AG04450 (cell line): ENCODE results near the gene NFIX. TPM values are rescaled to one million over a fixed set of nuclear protein-coding genes. Genes with fewer than 3 reads are reported as not detected.

Source experiments
- CTCF ChIA-PET: fragments of 300-600, 350-600 bp; formaldehyde crosslinking; extraction: SDS; loops from one replicate; lab custom pipeline; 2022; ENCODE audit warnings: antibody characterized with exemption, inconsistent platforms; lab: Charles Lee
- POLR2A ChIA-PET: fragments of 350-600 bp; formaldehyde crosslinking; extraction: SDS; loops from one replicate; lab custom pipeline; 2021; ENCODE audit warnings: antibody characterized with exemption, inconsistent platforms; lab: Yijun Ruan, JAX
- DNase-seq: peaks from one replicate; pipeline ENCODE4 v3.0.0-alpha.2; 2011; ENCODE audit warnings: low read depth, low spot score
- H3K27ac ChIP-seq: one replicate; pipeline ENCODE4 v1.5.1; 2012; ENCODE audit warnings: low read depth, low read length, control low read depth
- H3K27me3 ChIP-seq: one replicate; pipeline ENCODE4 v1.6.0; 2012; ENCODE audit warnings: low read length; ENCODE audit not compliant: control insufficient read depth, insufficient read depth
- H3K4me3 ChIP-seq: 2 replicates; pipeline ENCODE4 v1.5.1; 2011; ENCODE audit warnings: mild to moderate bottlenecking, low read depth, low read length, control low read depth
- H3K9me3 ChIP-seq: 2 replicates; pipeline ENCODE4 v1.5.1; 2012; ENCODE audit warnings: low read length; ENCODE audit not compliant: control insufficient read depth, insufficient read depth
- polyA plus RNA-seq: library from polyadenylated mRNA; depleted of rRNA; stranded (reverse); fragments of >200 nt; gene quantifications from 2 replicates; pipeline ENCODE4 v1.2.3, GENCODE V29; 2011
- TF ChIP-seq, protein P1 (sequence below): IDR thresholded peaks from 2 replicates; pipeline ENCODE4 v1.5.1; 2011; ENCODE audit warnings: low read depth, low read length, control low read depth, inconsistent platforms

NFIX gene
- polyA plus RNA-seq, 1 experiment, result 15.1 TPM

GRCh38 chr19:13063461-13064091, 68.3 kb downstream of the NFIX start:
- Histone ChIP-seq H3K9me3 (no peaks in the 10 kb centered on the region), H3K4me3 (no peak overlapping the region), H3K27ac (peak overlapping the region; percentile 21), H3K27me3 (no peaks in the 10 kb centered on the region)
- TF ChIP-seq, protein P1, sequence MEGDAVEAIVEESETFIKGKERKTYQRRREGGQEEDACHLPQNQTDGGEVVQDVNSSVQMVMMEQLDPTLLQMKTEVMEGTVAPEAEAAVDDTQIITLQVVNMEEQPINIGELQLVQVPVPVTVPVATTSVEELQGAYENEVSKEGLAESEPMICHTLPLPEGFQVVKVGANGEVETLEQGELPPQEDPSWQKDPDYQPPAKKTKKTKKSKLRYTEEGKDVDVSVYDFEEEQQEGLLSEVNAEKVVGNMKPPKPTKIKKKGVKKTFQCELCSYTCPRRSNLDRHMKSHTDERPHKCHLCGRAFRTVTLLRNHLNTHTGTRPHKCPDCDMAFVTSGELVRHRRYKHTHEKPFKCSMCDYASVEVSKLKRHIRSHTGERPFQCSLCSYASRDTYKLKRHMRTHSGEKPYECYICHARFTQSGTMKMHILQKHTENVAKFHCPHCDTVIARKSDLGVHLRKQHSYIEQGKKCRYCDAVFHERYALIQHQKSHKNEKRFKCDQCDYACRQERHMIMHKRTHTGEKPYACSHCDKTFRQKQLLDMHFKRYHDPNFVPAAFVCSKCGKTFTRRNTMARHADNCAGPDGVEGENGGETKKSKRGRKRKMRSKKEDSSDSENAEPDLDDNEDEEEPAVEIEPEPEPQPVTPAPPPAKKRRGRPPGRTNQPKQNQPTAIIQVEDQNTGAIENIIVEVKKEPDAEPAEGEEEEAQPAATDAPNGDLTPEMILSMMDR, result no peak
- ChIA-PET POLR2A (no interaction called here), CTCF (interaction anchor here (0.6 to 1.5 kb wide), 3 partner anchors 31 to 98 kb away, joined by 4 to 14 read pairs (median 6); no protein-coding TSS in a partner anchor)
- no peak for DNase-seq

DNA sequence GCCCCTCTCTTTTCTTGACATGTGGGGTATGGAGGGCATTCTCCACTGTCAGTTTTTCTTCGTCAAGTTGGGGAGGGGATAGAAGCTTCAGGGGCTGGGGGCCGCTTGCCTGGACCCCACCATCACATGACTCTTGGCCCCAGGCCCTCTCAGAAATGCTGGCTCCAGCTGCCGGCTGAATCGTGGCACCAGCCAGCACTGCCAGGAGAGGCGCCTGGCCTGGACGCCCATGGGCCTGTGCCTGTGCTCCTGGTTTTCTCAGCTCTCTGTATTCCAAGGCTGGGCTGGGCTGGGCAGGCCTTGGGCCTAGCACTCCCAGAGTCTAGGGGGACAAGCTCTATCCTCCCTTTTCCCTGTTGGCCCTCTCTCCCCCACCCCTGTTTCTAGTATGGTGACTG, 68.8 kb downstream of the NFIX start:
- POLR2A ChIA-PET, result interaction anchor here (0.6 kb wide), 1 partner anchor 56 kb away, joined by 4 read pairs; no protein-coding TSS in a partner anchor
- no peak for DNase-seq
- Histone ChIP-seq H3K27ac (no peak overlapping the region), H3K4me3 (no peak overlapping the region), H3K27me3 (no peaks in the 10 kb centered on the region), H3K9me3 (no peaks in the 10 kb centered on the region)
- TF ChIP-seq, protein P1, result no peak
- CTCF ChIA-PET, result interaction anchor here (0.6 to 1.5 kb wide), 4 partner anchors 30 to 99 kb away, joined by 3 to 14 read pairs (median 5); no protein-coding TSS in a partner anchor

DNA sequence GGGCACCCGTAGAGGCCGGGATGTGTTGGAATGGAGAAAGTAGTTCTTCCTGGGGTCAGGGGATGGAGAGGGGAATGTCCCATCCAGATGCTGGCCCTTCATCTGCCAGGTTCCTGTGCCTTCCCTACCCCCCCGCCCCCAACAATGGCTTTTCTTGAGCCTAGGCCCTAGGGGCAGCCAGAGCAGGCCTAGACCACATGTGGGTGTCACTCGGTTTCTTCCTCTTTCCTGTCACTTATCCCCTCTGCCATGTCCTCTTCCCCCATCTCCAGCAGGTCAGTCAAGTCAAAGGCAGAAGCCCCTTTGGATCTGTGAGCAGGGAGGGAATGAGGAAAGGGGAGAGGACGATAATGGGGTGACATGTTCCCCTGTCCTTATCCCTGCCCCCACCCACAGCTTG, 71.0 kb downstream of the NFIX start:
- DNase-seq, result no peak
- no peaks in the 10 kb centered on the region for H3K27me3 ChIP-seq
- CTCF ChIA-PET, result no interaction called here
- POLR2A ChIA-PET, result no interaction called here
- H3K27ac ChIP-seq, result no peak overlapping the region
- TF ChIP-seq, protein P1, result no peak
- H3K4me3 ChIP-seq, result no peak overlapping the region
- no peaks in the 10 kb centered on the region for H3K9me3 ChIP-seq

DNA sequence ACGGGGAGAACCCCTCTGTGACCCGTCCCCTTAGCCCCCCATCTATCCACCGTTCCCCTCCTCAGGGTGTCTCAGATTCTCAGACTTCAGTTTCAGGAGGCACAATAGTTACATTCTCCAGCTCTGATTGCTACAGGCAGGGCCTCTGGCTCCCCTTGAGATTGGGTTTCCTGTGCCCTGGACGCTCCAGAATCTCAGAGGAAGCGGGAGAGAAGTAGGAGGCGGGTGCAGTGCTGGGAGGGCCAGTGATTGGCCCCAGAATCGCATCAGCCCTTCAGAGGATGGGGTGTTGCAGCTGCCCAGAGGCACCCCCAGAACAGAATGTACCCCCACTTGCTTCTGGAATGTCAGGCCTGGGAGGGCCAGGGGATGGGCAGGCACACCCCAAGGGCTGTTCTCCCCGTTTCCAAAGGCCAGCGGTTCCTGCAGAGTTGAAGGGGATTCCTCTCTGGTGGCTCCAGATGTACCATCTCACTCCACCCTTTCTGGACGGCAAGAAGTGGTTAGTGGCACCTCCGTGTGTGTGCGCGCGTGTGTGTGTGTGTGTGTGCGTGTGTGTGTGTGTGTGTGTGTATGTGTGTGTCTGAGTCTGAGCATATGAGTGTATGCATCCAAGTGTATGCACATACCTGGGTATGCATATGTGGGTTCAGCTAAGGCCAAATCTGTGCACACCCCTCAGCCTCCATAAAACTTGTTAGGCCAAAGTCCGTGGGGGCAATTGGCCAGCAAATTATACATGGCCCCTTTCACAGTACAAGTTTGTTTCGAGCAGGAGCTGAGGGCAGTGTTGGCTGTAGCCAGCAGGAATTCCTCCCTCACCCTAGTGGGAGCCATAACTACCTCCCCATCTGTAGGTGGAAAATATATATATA, 71.9 kb downstream of the NFIX start:
- no peak overlapping the region for H3K27ac ChIP-seq
- ChIA-PET CTCF (interaction anchor here (1.2 kb wide), 1 partner anchor 90 kb away, joined by 4 read pairs; no protein-coding TSS in a partner anchor), POLR2A (no interaction called here)
- no peaks in the 10 kb centered on the region for H3K9me3 ChIP-seq
- DNase-seq, result no peak
- H3K27me3 ChIP-seq, result no peaks in the 10 kb centered on the region
- TF ChIP-seq, protein P1, result no peak
- H3K4me3 ChIP-seq, result no peak overlapping the region
